DOHH2 (cell line): Measurements from ENCODE around the gene TMEFF2.

Experiments
- H3F3A ChIP-seq: fragments of 200-600 bp; sonication (generic), shearing (Covaris generic); 2 replicates; pipeline ENCODE4 v1.6.0; 2016; ENCODE audit warnings: antibody characterized with exemption, mild to moderate bottlenecking; ENCODE audit not compliant: control insufficient read depth, insufficient read depth
- H3K27ac ChIP-seq: fragments of 200-600 bp; sonication (generic); 2 replicates; pipeline ENCODE4 v1.5.1; 2014; ENCODE audit warnings: low read depth, mild to moderate bottlenecking, low read length, moderate library complexity
- H3K27me3 ChIP-seq: fragments of 200-600 bp; sonication (generic); 2 replicates; pipeline ENCODE4 v1.6.1; 2014; ENCODE audit warnings: mild to moderate bottlenecking, low read length, mixed read lengths; ENCODE audit not compliant: control insufficient read depth
- H3K36me3 ChIP-seq: fragments of 200-600 bp; sonication (generic); 2 replicates; pipeline ENCODE4 v1.6.1; 2014; ENCODE audit warnings: mild to moderate bottlenecking, low read length, moderate library complexity, mixed read lengths; ENCODE audit not compliant: control insufficient read depth
- H3K4me1 ChIP-seq: fragments of 200-600 bp; sonication (generic); 2 replicates; pipeline ENCODE4 v1.6.1; 2014; ENCODE audit warnings: mild to moderate bottlenecking, low read length, mixed read lengths; ENCODE audit not compliant: control insufficient read depth
- H3K4me2 ChIP-seq: fragments of 200-600 bp; sonication (generic); 2 replicates; pipeline ENCODE4 v1.6.0; 2014; ENCODE audit warnings: mild to moderate bottlenecking, low read length, moderate library complexity
- H3K4me3 ChIP-seq: fragments of 200-600 bp; sonication (generic); 2 replicates; pipeline ENCODE4 v1.5.1; 2014; ENCODE audit warnings: mild to moderate bottlenecking, low read length, mixed read lengths
- H3K79me2 ChIP-seq: fragments of 200-600 bp; sonication (generic); 2 replicates; pipeline ENCODE4 v1.6.1; 2014; ENCODE audit warnings: mild to moderate bottlenecking, low read length, mixed read lengths; ENCODE audit not compliant: control insufficient read depth
- H3K9me2 ChIP-seq: fragments of 200-600 bp; sonication (generic); replicated peaks from 2 replicates; pipeline ENCODE4 v1.6.1; 2014; ENCODE audit warnings: mild to moderate bottlenecking, low read length, mixed read lengths; ENCODE audit not compliant: control insufficient read depth
- H3K9me3 ChIP-seq: fragments of 200-600 bp; sonication (generic); 2 replicates; pipeline ENCODE4 v1.6.1; 2014; ENCODE audit warnings: antibody characterized with exemption, low read length, mixed read lengths; ENCODE audit not compliant: control insufficient read depth, insufficient read depth
- H4K20me1 ChIP-seq: fragments of 200-600 bp; sonication (generic); 2 replicates; pipeline ENCODE4 v1.6.0; 2014; ENCODE audit warnings: low read depth, mild to moderate bottlenecking, antibody characterized with exemption, low read length, moderate library complexity; ENCODE audit not compliant: control insufficient read depth, insufficient read depth
- EZH2phosphoT487 ChIP-seq: fragments of 200-600 bp; sonication (generic); IDR thresholded peaks from 2 replicates; pipeline ENCODE4 v1.6.1; 2017; ENCODE audit warnings: borderline replicate concordance, mild to moderate bottlenecking, antibody characterized with exemption, low read length, moderate library complexity, mixed read lengths
- TF ChIP-seq, protein P1 (sequence below): fragments of 200-600 bp; sonication (generic); IDR thresholded peaks from one replicate; pipeline ENCODE4 v1.5.1; 2014; ENCODE audit warnings: antibody characterized with exemption, mild to moderate bottlenecking, low read depth, low read length; ENCODE audit not compliant: poor library complexity, severe bottlenecking

Gene TMEFF2

DNA sequence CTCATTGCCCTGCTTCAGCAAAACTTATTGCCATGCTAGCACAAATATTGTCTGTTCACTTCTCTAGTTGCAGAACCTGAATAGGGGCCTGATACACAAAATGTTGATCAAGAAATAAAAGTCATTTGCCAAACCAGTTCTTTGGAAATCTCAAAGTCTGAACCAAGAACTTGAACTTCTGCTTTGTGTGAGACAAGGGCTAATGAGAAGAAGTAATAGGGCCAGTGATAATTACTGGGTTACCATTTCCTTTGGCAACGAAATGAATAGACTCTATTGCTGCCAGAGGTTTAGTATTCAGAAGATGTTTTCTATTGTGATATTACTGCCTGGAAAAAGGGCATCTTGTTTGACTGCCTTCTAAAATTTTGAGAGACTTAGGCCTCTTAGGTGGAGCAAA, 35.0 kb downstream of the TMEFF2 start:
- TF ChIP-seq, protein P1, sequence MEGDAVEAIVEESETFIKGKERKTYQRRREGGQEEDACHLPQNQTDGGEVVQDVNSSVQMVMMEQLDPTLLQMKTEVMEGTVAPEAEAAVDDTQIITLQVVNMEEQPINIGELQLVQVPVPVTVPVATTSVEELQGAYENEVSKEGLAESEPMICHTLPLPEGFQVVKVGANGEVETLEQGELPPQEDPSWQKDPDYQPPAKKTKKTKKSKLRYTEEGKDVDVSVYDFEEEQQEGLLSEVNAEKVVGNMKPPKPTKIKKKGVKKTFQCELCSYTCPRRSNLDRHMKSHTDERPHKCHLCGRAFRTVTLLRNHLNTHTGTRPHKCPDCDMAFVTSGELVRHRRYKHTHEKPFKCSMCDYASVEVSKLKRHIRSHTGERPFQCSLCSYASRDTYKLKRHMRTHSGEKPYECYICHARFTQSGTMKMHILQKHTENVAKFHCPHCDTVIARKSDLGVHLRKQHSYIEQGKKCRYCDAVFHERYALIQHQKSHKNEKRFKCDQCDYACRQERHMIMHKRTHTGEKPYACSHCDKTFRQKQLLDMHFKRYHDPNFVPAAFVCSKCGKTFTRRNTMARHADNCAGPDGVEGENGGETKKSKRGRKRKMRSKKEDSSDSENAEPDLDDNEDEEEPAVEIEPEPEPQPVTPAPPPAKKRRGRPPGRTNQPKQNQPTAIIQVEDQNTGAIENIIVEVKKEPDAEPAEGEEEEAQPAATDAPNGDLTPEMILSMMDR: no peak
- no peak for TF ChIP-seq EZH2phosphoT487
- H3F3A ChIP-seq: no peaks in the 10 kb centered on the region
- H4K20me1 ChIP-seq: no peaks in the 10 kb centered on the region
- no peaks in the 10 kb centered on the region for H3K79me2 ChIP-seq
- no peaks in the 10 kb centered on the region for H3K9me2 ChIP-seq
- no peaks in the 10 kb centered on the region for H3K4me1 ChIP-seq
- no peak overlapping the region for H3K4me3 ChIP-seq
- no peak overlapping the region for H3K4me2 ChIP-seq
- H3K27me3 ChIP-seq: no peaks in the 10 kb centered on the region
- no peaks in the 10 kb centered on the region for H3K9me3 ChIP-seq
- no peak overlapping the region for H3K27ac ChIP-seq
- H3K36me3 ChIP-seq: no peaks in the 10 kb centered on the region

DNA sequence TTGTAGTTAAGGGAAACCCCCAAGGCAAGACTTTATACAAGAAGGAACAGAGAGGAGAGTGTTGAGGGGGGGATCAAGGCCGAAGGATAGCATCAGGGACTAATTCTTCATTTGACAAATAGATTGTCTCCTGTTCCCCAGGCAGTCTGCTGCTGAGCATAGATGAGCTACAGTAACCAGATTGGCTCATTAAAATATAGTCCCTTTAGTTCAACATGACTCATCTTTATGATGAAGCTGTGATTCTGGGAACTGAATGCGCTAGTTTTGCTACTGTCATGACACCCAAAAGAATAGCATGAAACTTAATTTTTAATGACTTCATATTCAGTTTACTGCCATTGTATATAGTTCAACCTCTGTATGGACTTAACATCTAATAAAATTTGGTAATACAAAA, 35.5 kb downstream of the TMEFF2 start:
- Histone ChIP-seq H4K20me1 (no peaks in the 10 kb centered on the region), H3F3A (no peaks in the 10 kb centered on the region)

DNA sequence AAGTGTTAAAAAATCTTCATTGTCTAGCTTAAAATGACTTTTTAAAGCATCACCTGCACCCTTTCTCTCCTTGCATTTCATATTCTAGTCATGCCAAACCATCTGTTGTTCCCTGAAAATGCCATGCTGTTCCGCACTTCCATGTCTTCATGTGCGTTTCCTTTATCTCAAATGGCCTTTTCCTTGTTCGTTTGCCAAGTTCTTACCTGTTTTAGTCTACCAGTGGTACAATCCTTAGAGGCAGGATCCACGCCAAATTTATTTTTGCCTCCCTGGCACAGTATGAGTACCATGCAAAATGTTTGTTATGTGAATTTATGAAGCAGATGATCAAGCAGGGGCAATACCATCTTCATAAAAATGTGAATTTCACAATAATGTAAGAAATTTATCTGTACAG, 37.0 kb downstream of the TMEFF2 start:
- TF ChIP-seq, protein P1: no peak
- no peak for TF ChIP-seq EZH2phosphoT487
- Histone ChIP-seq H3F3A (no peaks in the 10 kb centered on the region), H3K4me3 (no peak overlapping the region), H3K27ac (no peak overlapping the region), H3K79me2 (no peaks in the 10 kb centered on the region), H4K20me1 (no peaks in the 10 kb centered on the region), H3K4me1 (no peaks in the 10 kb centered on the region), H3K9me2 (no peaks in the 10 kb centered on the region), H3K36me3 (no peaks in the 10 kb centered on the region), H3K4me2 (no peak overlapping the region), H3K27me3 (no peaks in the 10 kb centered on the region), H3K9me3 (no peaks in the 10 kb centered on the region)

More for the DNA sequence above, 35.5 kb downstream of the TMEFF2 start:
- no peaks in the 10 kb centered on the region for H3K36me3 ChIP-seq
- no peak overlapping the region for H3K4me3 ChIP-seq
- H3K27me3 ChIP-seq: no peaks in the 10 kb centered on the region
- no peak overlapping the region for H3K4me2 ChIP-seq
- H3K27ac ChIP-seq: no peak overlapping the region
- no peaks in the 10 kb centered on the region for H3K79me2 ChIP-seq
- no peaks in the 10 kb centered on the region for H3K4me1 ChIP-seq
- TF ChIP-seq, protein P1: no peak
- no peak for TF ChIP-seq EZH2phosphoT487
- no peaks in the 10 kb centered on the region for H3K9me3 ChIP-seq
- no peaks in the 10 kb centered on the region for H3K9me2 ChIP-seq

DNA sequence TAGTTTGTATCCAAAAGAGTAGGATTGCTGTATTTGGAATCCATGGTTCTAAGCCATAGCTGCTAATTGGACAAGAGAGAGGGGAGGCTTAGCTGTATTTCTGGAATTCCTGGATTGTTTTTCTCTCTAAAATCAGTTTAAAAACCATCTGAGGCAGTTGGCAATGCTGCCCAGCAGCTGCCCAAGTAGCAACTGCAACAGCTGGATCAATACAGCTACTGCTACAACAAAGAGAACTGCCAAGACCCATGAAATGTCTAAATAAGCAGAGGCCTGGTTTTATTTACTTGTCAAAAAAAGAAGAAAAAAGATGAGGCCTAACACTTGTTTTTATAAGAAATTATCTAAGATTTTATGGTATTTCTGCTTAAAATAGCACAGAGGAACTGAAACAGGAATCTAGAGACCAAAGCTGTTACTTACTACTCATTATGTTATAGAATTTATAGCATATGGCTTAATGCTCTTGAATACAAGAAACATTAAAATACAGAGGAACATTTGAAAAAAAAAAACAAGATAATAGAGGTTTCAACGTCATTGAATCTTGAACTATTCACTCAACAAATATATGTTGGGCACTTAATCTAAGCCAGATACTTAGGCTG, 39.1 kb downstream of the TMEFF2 start:
- H3K9me3 ChIP-seq: no peaks in the 10 kb centered on the region
- no peak overlapping the region for H3K4me3 ChIP-seq
- no peaks in the 10 kb centered on the region for H3K27me3 ChIP-seq
- H3K4me2 ChIP-seq: no peak overlapping the region
- no peaks in the 10 kb centered on the region for H3K36me3 ChIP-seq
- H3K9me2 ChIP-seq: no peaks in the 10 kb centered on the region
- H3K79me2 ChIP-seq: no peaks in the 10 kb centered on the region
- no peak for TF ChIP-seq EZH2phosphoT487
- TF ChIP-seq, protein P1: no peak
- no peaks in the 10 kb centered on the region for H4K20me1 ChIP-seq
- no peaks in the 10 kb centered on the region for H3K4me1 ChIP-seq
- H3K27ac ChIP-seq: no peak overlapping the region
- no peaks in the 10 kb centered on the region for H3F3A ChIP-seq
